PFSK-1 (cell line): Measurements from ENCODE around the gene EPM2A.

Experiments
- SIN3A ChIP-seq: IDR thresholded peaks from 2 replicates; pipeline ENCODE4 v1.6.1; 2012; ENCODE audit warnings: mild to moderate bottlenecking, low read length, moderate library complexity, borderline replicate concordance; ENCODE audit not compliant: insufficient read depth
- TAF1 ChIP-seq: IDR thresholded peaks from 2 replicates; pipeline ENCODE4 v1.6.1; 2012; ENCODE audit warnings: low read length, control low read depth, borderline replicate concordance; ENCODE audit not compliant: insufficient read depth

DNA sequence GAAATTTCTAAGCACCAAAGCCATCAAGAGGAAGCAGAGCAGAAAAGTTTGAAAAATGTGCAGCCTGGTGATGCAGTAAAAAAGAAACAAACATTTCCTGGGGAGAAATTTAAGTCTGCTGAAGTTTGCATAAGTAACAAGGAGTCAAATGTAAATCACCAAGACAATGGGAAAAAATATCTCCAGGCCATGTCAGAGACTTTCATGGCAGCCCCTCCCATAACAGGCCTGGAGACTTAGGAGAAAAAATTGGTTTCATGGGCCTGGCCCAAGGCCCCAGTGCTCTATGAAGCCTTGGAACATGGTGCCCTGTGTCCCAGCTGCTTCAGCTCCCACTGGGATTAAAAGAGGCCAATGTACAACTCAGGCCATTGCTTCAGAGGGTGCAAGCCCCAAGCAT is 30.1 kb upstream of the EPM2A start:
- TF ChIP-seq TAF1 (no peak), SIN3A (no peak)
